ENCODE measurements around the gene PRSS36.

Gene PRSS36

DNA sequence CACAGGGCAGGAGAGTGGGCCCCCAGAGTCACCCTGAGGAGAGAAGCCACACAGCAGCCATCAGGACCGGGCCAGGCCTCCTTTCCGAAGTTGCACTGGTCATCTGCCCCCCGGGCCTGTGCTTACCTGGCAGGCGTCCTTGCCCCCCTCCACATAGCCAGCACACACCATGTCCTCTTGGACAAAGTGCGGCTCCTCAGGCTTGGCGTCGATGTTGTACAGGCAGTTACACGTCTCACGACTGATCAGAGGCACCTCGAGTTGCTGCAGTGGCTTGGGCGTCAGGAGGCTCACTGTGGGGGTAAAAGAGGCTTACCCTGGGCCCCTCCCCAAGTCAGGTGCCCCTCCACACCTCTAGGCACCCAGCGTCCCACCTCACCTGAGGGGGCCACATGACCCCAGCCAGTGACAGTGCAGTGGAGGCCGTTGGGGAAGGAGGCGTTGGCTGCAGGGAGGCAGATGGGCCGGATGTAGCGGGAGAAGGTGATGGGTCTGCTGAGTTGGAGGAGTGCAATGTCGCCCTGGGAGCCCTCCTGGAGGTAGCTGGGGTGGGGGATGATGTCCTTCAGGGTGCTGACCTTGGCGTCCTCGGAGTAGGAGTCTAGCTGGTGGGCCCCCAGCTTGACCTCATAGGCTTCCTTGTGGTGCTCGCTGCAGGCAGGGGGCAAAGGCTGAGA is 17.4 kb downstream of the PRSS36 start:
- H3K4me1 ChIP-seq (ENCODE audit: control insufficient read depth, insufficient read depth, low read length) = peaks cover 6% of the 10 kb centered on the region
- H3K9me3 ChIP-seq (ENCODE audit: control insufficient read depth in 2 of 2, low read length in 2 of 2) = no peaks in the 10 kb centered on the region
- H3K36me3 ChIP-seq (ENCODE audit: control insufficient read depth in 2 of 2, insufficient read depth in 2 of 2, low read length in 2 of 2) = peaks cover 33 to 40% of the 10 kb centered on the region in 2 donors
- no peak overlapping the region for H3K27ac ChIP-seq (ENCODE audit: low read length)
- no peak overlapping the region for H3K9ac ChIP-seq (ENCODE audit: low read length in 2 of 2)
- peaks cover 12 to 14% of the 10 kb centered on the region in 2 donors for H3K27me3 ChIP-seq (ENCODE audit: control insufficient read depth in 1 of 2, insufficient read depth in 2 of 2, low read length in 2 of 2)
- H3K4me3 ChIP-seq (ENCODE audit: low read length in 2 of 2) = no peak overlapping the region

DNA sequence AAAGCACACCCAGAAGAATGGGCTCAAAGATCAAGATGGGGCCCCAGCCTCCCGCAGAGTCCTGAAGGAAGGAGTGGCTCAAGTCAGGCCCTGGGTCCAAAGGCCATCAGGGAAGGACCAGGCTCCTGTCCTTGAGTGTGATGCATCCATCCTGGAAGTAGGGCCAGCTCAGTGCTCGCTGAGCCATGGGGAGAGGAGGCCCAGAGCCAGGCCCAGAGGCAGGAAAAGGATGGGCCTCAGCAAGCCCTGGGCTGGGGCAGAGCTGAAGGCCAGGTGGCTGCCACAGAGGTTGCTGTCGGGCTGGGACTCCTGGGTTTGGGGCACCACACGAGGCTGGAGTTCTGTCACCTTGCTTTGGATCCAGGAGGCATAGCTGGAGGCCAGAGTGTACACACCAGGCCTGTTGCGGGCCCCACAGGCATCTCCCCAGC is 18.0 kb downstream of the PRSS36 start:
- Histone ChIP-seq H3K9ac (ENCODE audit: low read length in 2 of 2) (no peak overlapping the region), H3K4me1 (ENCODE audit: control insufficient read depth, insufficient read depth, low read length) (peaks cover 6% of the 10 kb centered on the region), H3K27ac (ENCODE audit: low read length) (no peak overlapping the region), H3K36me3 (ENCODE audit: control insufficient read depth in 2 of 2, insufficient read depth in 2 of 2, low read length in 2 of 2) (peaks cover 39 to 45% of the 10 kb centered on the region in 2 donors), H3K9me3 (ENCODE audit: control insufficient read depth in 2 of 2, low read length in 2 of 2) (no peaks in the 10 kb centered on the region), H3K27me3 (ENCODE audit: control insufficient read depth in 1 of 2, insufficient read depth in 2 of 2, low read length in 2 of 2) (peaks cover 12 to 14% of the 10 kb centered on the region in 2 donors), H3K4me3 (ENCODE audit: low read length in 2 of 2) (no peak overlapping the region)

DNA sequence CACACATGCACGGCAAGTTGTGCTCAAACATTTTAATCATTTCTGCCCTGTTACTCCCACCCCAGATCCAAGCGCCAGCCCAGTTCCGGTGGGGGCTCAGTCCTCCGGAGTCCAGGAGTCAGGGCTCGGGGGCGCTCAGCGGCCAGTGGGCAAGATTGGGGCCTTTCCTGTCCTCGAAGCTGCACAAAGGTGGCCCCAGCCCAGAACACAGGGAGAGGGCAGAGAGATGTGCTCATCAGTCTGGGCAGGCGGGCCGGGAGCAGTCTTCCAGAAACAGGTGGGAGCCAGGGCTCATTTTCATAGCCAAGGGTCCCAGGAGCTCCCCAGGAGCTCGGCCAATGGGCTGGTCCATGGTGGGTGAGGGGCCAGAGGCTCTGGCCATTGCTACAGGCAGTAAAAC is 18.4 kb downstream of the PRSS36 start:
- H3K36me3 ChIP-seq (ENCODE audit: control insufficient read depth in 2 of 2, insufficient read depth in 2 of 2, low read length in 2 of 2) = peaks cover 39 to 46% of the 10 kb centered on the region in 2 donors

DNA sequence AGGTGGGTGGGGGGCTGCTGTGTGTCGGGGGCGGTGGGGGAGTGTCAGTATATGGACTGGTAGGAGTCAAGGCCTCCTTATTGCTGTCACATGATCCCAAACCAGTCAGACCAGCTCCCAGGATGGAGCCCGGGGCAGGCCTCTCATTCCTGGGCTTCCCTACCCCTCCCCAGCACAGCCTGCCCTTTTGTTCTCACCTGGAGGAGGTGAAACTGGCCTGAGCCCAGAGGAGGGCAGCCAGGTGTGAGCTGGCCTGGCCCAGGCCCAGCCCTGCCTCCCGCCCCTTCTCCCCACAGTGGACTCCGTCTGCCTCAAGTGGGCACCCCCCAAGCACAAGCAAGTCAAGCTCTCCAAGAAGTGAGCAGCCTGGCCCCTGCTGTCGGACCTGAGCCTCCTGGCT is 19.0 kb downstream of the PRSS36 start:
- H3K36me3 ChIP-seq (ENCODE audit: control insufficient read depth in 2 of 2, insufficient read depth in 2 of 2, low read length in 2 of 2) = peaks cover 39 to 47% of the 10 kb centered on the region in 2 donors
- H3K27ac ChIP-seq (ENCODE audit: low read length) = no peak overlapping the region
- peaks cover 6% of the 10 kb centered on the region for H3K4me1 ChIP-seq (ENCODE audit: control insufficient read depth, insufficient read depth, low read length)

More for the DNA sequence above, 18.4 kb downstream of the PRSS36 start:
- no peak overlapping the region for H3K9ac ChIP-seq (ENCODE audit: low read length in 2 of 2)
- peaks cover 12 to 14% of the 10 kb centered on the region in 2 donors for H3K27me3 ChIP-seq (ENCODE audit: control insufficient read depth in 1 of 2, insufficient read depth in 2 of 2, low read length in 2 of 2)
- H3K4me3 ChIP-seq (ENCODE audit: low read length in 2 of 2) = no peak overlapping the region
- H3K27ac ChIP-seq (ENCODE audit: low read length) = no peak overlapping the region
- no peaks in the 10 kb centered on the region for H3K9me3 ChIP-seq (ENCODE audit: control insufficient read depth in 2 of 2, low read length in 2 of 2)
- peaks cover 6% of the 10 kb centered on the region for H3K4me1 ChIP-seq (ENCODE audit: control insufficient read depth, insufficient read depth, low read length)

DNA sequence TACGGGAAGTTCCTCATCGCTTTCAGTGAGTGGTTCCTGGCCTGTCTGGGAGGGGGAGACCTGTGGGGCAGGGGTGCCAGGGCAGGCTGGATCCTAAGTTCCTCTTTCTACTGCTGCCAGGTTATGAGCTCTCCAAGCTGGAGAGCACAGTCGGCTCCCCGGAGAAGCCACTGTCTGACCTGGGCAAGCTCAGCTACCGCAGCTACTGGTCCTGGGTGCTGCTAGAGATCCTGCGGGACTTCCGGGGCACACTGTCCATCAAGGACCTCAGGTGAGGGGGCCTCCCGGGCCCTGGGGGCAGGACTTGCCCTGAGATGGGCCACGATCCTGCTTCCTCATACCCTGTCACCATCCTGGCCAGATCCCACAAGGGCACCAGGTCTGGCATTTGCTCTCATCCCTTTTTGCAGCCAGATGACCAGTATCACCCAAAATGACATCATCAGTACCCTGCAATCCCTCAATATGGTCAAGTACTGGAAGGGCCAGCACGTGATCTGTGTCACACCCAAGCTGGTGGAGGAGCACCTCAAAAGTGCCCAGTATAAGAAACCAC is 19.5 kb downstream of the PRSS36 start:
- Histone ChIP-seq H3K27ac (ENCODE audit: low read length) (no peak overlapping the region), H3K4me1 (ENCODE audit: control insufficient read depth, insufficient read depth, low read length) (peaks cover 6% of the 10 kb centered on the region), H3K36me3 (ENCODE audit: control insufficient read depth in 2 of 2, insufficient read depth in 2 of 2, low read length in 2 of 2) (peaks cover 39 to 47% of the 10 kb centered on the region in 2 donors), H3K9ac (ENCODE audit: low read length in 2 of 2) (no peak overlapping the region), H3K9me3 (ENCODE audit: control insufficient read depth in 2 of 2, low read length in 2 of 2) (no peaks in the 10 kb centered on the region), H3K27me3 (ENCODE audit: control insufficient read depth in 1 of 2, insufficient read depth in 2 of 2, low read length in 2 of 2) (peaks cover 5 to 8% of the 10 kb centered on the region in 2 donors), H3K4me3 (ENCODE audit: low read length in 2 of 2) (no peak overlapping the region)

More for the DNA sequence above, 19.0 kb downstream of the PRSS36 start:
- H3K27me3 ChIP-seq (ENCODE audit: control insufficient read depth in 1 of 2, insufficient read depth in 2 of 2, low read length in 2 of 2) = peaks cover 10 to 12% of the 10 kb centered on the region in 2 donors
- no peak overlapping the region for H3K4me3 ChIP-seq (ENCODE audit: low read length in 2 of 2)
- no peaks in the 10 kb centered on the region for H3K9me3 ChIP-seq (ENCODE audit: control insufficient read depth in 2 of 2, low read length in 2 of 2)
- no peak overlapping the region for H3K9ac ChIP-seq (ENCODE audit: low read length in 2 of 2)

DNA sequence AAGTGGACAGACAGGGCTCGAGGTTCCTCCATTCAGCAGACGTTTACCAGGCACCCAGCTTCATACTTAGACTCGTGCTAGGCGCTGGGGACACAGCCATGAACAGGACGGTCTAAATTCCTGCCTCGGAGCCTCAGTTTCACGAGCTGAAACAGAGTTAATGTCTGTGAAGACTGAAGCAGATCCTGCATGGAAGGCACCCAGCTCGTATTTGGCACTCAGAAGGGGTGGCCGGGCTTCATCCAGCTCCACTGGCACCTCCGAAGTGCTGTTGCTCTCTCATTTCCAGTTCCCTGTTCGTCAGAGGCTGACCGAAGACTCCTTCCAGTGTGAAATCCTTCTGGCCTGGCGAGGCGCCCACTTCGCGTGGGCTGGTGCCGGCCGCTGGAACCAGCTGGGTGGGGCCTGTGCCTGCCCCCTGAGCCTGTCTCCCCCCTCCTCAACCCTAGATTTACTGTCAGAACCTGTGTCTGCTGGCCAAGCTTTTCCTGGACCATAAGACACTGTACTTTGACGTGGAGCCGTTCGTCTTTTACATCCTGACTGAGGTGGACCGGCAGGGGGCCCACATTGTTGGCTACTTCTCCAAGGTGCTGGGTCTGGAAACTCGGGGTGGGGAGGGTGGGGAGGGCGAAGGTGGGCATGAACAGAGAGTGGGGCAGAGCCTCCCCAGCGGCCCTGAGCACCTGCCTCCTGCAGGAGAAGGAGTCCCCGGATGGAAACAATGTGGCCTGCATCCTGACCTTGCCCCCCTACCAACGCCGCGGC is 20.1 kb downstream of the PRSS36 start:
- H3K9ac ChIP-seq (ENCODE audit: low read length in 2 of 2) = peak overlapping the region in 1 of 2 donors; percentile 13
- H3K27me3 ChIP-seq (ENCODE audit: control insufficient read depth in 1 of 2, insufficient read depth in 2 of 2, low read length in 2 of 2) = peaks cover 0 to under 1% of the 10 kb centered on the region in 2 donors
- no peak overlapping the region for H3K27ac ChIP-seq (ENCODE audit: low read length)
- peaks cover 39 to 47% of the 10 kb centered on the region in 2 donors for H3K36me3 ChIP-seq (ENCODE audit: control insufficient read depth in 2 of 2, insufficient read depth in 2 of 2, low read length in 2 of 2)
- H3K4me3 ChIP-seq (ENCODE audit: low read length in 2 of 2) = no peak overlapping the region
- no peaks in the 10 kb centered on the region for H3K9me3 ChIP-seq (ENCODE audit: control insufficient read depth in 2 of 2, low read length in 2 of 2)
- peaks cover 6% of the 10 kb centered on the region for H3K4me1 ChIP-seq (ENCODE audit: control insufficient read depth, insufficient read depth, low read length)

DNA sequence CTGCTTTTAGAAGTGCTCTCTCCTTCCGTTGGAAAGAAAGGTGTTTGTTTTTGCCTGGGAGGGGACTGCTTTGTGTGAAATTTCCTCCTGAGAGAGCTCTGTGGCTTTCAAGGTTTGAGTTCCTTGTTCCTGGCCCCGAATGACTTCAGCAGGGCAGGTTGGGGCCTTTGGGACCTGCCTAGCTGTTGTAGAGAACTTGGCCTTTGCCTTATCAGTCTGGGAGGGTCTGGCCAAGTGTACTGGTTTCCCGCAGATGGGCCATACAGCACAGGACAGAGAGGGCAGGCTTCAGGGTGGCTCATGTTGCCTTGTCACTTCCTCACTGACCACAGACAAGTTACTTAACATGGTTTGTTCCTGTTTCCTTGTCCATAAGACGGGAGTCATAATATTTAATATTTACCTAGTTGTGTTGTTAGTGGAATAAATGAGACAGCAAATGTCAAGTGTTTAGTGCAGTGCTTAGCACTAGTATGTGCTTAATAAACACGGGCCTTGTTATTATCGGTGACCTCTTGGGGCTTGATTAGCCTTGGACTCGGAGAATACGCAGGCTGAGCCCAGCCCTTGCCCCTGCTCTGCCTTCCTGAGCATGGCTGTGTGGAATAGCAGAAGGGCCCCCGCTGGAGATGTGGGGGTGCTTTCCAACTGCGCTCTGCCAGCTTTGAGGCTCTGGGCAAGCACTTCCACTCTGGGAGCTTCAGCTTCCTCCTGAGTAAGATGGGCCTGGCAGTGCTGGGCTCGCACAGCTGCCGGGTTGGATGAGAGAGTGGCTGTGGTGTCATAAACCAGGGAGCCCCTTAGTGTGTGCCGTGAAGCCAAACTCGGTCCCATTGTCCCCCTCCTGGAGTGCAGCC is 20.9 kb downstream of the PRSS36 start:
- no peaks in the 10 kb centered on the region for H3K27me3 ChIP-seq (ENCODE audit: control insufficient read depth in 1 of 2, insufficient read depth in 2 of 2, low read length in 2 of 2)
- peaks cover 6% of the 10 kb centered on the region for H3K4me1 ChIP-seq (ENCODE audit: control insufficient read depth, insufficient read depth, low read length)
- peaks cover 43 to 49% of the 10 kb centered on the region in 2 donors for H3K36me3 ChIP-seq (ENCODE audit: control insufficient read depth in 2 of 2, insufficient read depth in 2 of 2, low read length in 2 of 2)
- H3K27ac ChIP-seq (ENCODE audit: low read length) = no peak overlapping the region
- H3K9me3 ChIP-seq (ENCODE audit: control insufficient read depth in 2 of 2, low read length in 2 of 2) = no peaks in the 10 kb centered on the region
- peak overlapping the region in 1 of 2 donors; percentile 13 for H3K9ac ChIP-seq (ENCODE audit: low read length in 2 of 2)
- H3K4me3 ChIP-seq (ENCODE audit: low read length in 2 of 2) = no peak overlapping the region

DNA sequence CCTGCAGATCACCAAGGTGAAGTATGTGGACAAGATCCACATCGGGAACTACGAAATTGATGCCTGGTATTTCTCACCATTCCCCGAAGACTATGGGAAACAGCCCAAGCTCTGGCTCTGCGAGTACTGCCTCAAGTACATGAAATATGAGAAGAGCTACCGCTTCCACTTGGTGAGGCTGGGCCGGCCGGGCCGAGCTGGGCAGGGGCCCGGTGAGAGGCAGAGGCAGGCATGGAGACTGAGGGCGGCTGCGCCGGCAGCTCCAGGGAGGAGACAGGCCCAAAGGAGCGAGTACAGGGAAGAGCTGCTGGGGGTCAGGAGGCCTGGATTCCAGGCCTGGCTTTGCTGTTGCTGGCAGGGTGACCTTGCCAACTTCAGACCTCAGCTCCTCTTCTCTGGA is 22.7 kb downstream of the PRSS36 start:
- Histone ChIP-seq H3K27me3 (ENCODE audit: control insufficient read depth in 1 of 2, insufficient read depth in 2 of 2, low read length in 2 of 2) (no peaks in the 10 kb centered on the region), H3K36me3 (ENCODE audit: control insufficient read depth in 2 of 2, insufficient read depth in 2 of 2, low read length in 2 of 2) (peaks cover 46 to 51% of the 10 kb centered on the region in 2 donors), H3K9ac (ENCODE audit: low read length in 2 of 2) (no peak overlapping the region), H3K4me1 (ENCODE audit: control insufficient read depth, insufficient read depth, low read length) (peaks cover 6% of the 10 kb centered on the region), H3K9me3 (ENCODE audit: control insufficient read depth in 2 of 2, low read length in 2 of 2) (no peaks in the 10 kb centered on the region), H3K4me3 (ENCODE audit: low read length in 2 of 2) (no peak overlapping the region), H3K27ac (ENCODE audit: low read length) (no peak overlapping the region)

DNA sequence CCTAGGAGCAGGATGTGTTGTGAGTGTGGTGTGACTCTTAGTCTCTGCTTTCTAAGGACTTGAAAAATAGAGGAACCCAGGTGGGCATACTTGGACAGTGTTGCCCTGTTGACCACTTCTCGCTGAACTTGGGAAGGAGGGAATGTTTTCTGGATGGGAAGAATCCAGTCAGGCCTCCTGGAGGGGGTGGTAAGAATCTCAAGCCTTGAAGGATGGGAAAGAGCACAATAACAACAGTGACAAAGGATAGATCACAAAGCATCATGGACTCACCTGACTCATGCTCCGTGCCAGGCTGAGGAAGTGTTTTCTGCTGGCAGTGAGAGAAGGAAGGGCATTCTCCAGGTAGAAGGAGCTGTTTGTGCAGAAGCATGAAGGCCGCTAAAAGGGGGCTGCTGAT is 24.0 kb downstream of the PRSS36 start:
- Histone ChIP-seq H3K9ac (ENCODE audit: low read length in 2 of 2) (no peak overlapping the region), H3K27me3 (ENCODE audit: control insufficient read depth in 1 of 2, insufficient read depth in 2 of 2, low read length in 2 of 2) (no peaks in the 10 kb centered on the region), H3K27ac (ENCODE audit: low read length) (no peak overlapping the region), H3K4me3 (ENCODE audit: low read length in 2 of 2) (no peak overlapping the region), H3K36me3 (ENCODE audit: control insufficient read depth in 2 of 2, insufficient read depth in 2 of 2, low read length in 2 of 2) (peaks cover 47 to 51% of the 10 kb centered on the region in 2 donors), H3K9me3 (ENCODE audit: control insufficient read depth in 2 of 2, low read length in 2 of 2) (no peaks in the 10 kb centered on the region), H3K4me1 (ENCODE audit: control insufficient read depth, insufficient read depth, low read length) (peaks cover 6% of the 10 kb centered on the region)

DNA sequence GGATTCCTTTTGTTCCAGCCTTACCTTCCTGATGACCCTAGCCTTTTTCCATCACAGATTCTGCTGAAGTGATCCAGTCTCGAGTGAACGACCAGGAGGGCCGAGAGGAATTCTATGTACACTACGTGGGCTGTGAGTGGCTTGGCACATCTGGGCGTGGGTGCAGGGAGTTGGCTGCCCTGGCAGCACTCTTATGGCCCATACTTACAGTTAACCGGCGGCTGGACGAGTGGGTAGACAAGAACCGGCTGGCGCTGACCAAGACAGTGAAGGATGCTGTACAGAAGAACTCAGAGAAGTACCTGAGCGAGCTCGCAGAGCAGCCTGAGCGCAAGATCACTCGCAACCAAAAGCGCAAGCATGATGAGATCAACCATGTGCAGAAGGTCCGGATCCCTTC is 29.7 kb downstream of the PRSS36 start:
- Histone ChIP-seq H3K4me3 (ENCODE audit: low read length in 2 of 2) (no peak overlapping the region), H3K27me3 (ENCODE audit: control insufficient read depth in 1 of 2, insufficient read depth in 2 of 2, low read length in 2 of 2) (no peaks in the 10 kb centered on the region), H3K9ac (ENCODE audit: low read length in 2 of 2) (no peak overlapping the region), H3K4me1 (ENCODE audit: control insufficient read depth, insufficient read depth, low read length) (peaks cover 14% of the 10 kb centered on the region), H3K27ac (ENCODE audit: low read length) (peak overlapping the region; percentile 41), H3K9me3 (ENCODE audit: control insufficient read depth in 2 of 2, low read length in 2 of 2) (no peaks in the 10 kb centered on the region), H3K36me3 (ENCODE audit: control insufficient read depth in 2 of 2, insufficient read depth in 2 of 2, low read length in 2 of 2) (peaks cover 28 to 31% of the 10 kb centered on the region in 2 donors)

Measured in stomach smooth muscle (tissue), 2 donors.